ENCODE data around the gene ELMO2. TPM values are rescaled to one million over a fixed set of nuclear protein-coding genes. Genes with fewer than 3 reads are reported as not detected.

The ELMO2 gene
- total RNA-seq, 4 donors from 2014 or later, result 46.7 to 62.4 (median 55.1) TPM

DNA sequence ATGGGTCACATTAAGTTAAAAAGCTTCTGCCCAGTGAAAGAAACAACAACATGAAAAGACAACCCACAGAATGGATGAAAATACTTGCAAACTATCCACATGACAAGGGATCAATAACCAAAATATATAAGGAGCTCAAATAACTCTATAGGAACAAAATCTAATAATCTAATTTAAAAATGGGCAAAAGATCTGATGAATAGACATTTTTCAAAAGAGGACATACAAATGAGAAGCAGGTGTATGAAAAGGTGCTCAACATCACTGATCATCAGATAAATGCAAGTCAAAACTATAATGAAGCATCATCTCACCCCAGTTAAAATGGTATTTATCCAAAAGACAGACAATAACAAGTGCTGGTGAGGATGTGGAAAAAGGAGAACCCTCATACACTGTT is 21.0 kb upstream of the ELMO2 start:
- TF ChIP-seq POLR2AphosphoS5 (IDR thresholded peaks at IDR 0.05), result no peak
- TF ChIP-seq, protein P1, sequence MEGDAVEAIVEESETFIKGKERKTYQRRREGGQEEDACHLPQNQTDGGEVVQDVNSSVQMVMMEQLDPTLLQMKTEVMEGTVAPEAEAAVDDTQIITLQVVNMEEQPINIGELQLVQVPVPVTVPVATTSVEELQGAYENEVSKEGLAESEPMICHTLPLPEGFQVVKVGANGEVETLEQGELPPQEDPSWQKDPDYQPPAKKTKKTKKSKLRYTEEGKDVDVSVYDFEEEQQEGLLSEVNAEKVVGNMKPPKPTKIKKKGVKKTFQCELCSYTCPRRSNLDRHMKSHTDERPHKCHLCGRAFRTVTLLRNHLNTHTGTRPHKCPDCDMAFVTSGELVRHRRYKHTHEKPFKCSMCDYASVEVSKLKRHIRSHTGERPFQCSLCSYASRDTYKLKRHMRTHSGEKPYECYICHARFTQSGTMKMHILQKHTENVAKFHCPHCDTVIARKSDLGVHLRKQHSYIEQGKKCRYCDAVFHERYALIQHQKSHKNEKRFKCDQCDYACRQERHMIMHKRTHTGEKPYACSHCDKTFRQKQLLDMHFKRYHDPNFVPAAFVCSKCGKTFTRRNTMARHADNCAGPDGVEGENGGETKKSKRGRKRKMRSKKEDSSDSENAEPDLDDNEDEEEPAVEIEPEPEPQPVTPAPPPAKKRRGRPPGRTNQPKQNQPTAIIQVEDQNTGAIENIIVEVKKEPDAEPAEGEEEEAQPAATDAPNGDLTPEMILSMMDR (IDR thresholded peaks at IDR 0.05), result no peak
- no peak for TF ChIP-seq POLR2A (IDR thresholded peaks at IDR 0.05)
- TF ChIP-seq EP300 (IDR thresholded peaks at IDR 0.05), result no peak
- H3K27me3 ChIP-seq, result peaks cover 36% of the 10 kb centered on the region

DNA sequence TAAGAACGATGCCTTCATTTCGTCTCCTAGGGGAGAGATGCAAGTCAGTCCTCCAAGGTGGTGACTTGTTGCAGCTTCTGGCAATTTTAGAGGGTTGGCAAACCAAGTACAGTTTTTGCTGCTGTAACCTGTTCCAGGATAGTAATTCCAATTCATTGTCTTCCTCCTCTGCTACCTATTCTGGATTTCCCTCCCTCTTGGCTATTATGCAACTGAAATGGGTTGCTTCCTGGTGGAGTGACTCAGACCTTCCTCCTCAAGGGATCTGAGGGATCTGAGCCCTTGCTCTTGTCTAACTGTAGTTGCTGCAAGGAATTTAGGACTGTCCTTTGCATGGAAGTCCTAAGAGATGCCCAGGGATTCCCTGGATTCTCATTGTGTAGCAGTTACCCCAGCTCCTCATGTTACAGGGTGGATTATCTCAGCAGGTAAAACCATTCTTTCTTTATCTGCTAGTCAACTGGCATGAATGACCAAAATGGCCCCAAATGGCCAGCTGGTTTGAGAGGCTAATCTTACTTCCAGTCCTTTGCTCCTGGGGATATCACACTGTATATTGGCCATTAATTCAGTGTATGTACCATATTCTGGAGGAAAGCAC is 17.6 kb upstream of the ELMO2 start:
- Histone ChIP-seq H3K4me3 (no peak overlapping the region), H3K27ac (no peak overlapping the region), H3K4me1 (no peaks in the 10 kb centered on the region), H3K27me3 (peaks cover 15% of the 10 kb centered on the region), H3K36me3 (no peaks in the 10 kb centered on the region), H3K9me3 (no peaks in the 10 kb centered on the region)
- no peak for TF ChIP-seq POLR2AphosphoS5 (IDR thresholded peaks at IDR 0.05)
- no peak for TF ChIP-seq EP300 (IDR thresholded peaks at IDR 0.05)
- TF ChIP-seq, protein P1 (IDR thresholded peaks at IDR 0.05), result no peak
- no peak for TF ChIP-seq POLR2A (IDR thresholded peaks at IDR 0.05)
- 82% methylated on average over 2 of the region's 2 CpGs for WGBS
- DNase-seq (ENCODE audit: low spot score in 2 of 2), result no peak

More for the DNA sequence above, 21.0 kb upstream of the ELMO2 start:
- H3K27ac ChIP-seq, result no peak overlapping the region
- no peaks in the 10 kb centered on the region for H3K4me1 ChIP-seq
- H3K9me3 ChIP-seq, result no peaks in the 10 kb centered on the region
- H3K4me3 ChIP-seq, result no peak overlapping the region
- no peak for DNase-seq (ENCODE audit: low spot score in 2 of 2)
- H3K36me3 ChIP-seq, result no peaks in the 10 kb centered on the region

GRCh38 chr20:46423342-46423741 is 16.9 kb upstream of the ELMO2 start:
- Histone ChIP-seq H3K27ac (no peak overlapping the region), H3K36me3 (no peaks in the 10 kb centered on the region), H3K4me3 (no peak overlapping the region), H3K9me3 (no peaks in the 10 kb centered on the region), H3K27me3 (peaks cover 10% of the 10 kb centered on the region), H3K4me1 (no peaks in the 10 kb centered on the region)
- no peak for TF ChIP-seq EP300 (IDR thresholded peaks at IDR 0.05)
- TF ChIP-seq POLR2A (IDR thresholded peaks at IDR 0.05), result no peak
- no peak for TF ChIP-seq POLR2AphosphoS5 (IDR thresholded peaks at IDR 0.05)
- TF ChIP-seq, protein P1 (IDR thresholded peaks at IDR 0.05), result no peak
- WGBS, result 37% methylated on average over 3 of the region's 3 CpGs
- no peak for DNase-seq (ENCODE audit: low spot score in 2 of 2)

DNA sequence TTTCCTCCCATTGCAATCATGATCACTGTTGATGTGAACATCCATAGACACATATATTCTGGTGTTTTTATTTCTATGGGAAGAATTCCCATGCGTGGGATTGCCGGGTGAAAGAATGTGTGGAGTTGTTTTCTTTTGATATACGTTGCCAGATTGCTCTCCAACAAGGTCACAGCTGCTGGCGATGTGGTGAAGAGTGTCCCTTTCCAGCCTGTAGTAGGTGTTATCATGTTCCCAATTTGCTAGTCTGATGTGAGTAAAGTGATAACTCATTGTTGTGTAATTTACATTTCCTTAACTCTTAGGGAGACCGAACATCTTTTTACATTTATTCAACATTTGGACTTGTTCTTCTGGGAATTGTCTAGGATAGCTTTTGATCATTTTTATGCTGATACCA is 14.5 kb upstream of the ELMO2 start:
- Histone ChIP-seq H3K36me3 (no peaks in the 10 kb centered on the region), H3K27me3 (peaks cover 2% of the 10 kb centered on the region), H3K4me1 (no peaks in the 10 kb centered on the region), H3K4me3 (no peak overlapping the region), H3K27ac (no peak overlapping the region), H3K9me3 (no peaks in the 10 kb centered on the region)
- 44% methylated on average over 5 of the region's 5 CpGs for WGBS
- TF ChIP-seq, protein P1 (IDR thresholded peaks at IDR 0.05), result no peak
- TF ChIP-seq EP300 (IDR thresholded peaks at IDR 0.05) (no peak), POLR2A (IDR thresholded peaks at IDR 0.05) (no peak), POLR2AphosphoS5 (IDR thresholded peaks at IDR 0.05) (no peak)
- DNase-seq (ENCODE audit: low spot score in 2 of 2), result no peak

GRCh38 chr20:46419882-46420281 is 13.5 kb upstream of the ELMO2 start:
- WGBS, result 76% methylated on average over 1 of the region's 1 CpG
- no peak for TF ChIP-seq EP300 (IDR thresholded peaks at IDR 0.05)
- no peak for TF ChIP-seq POLR2A (IDR thresholded peaks at IDR 0.05)
- no peak for TF ChIP-seq POLR2AphosphoS5 (IDR thresholded peaks at IDR 0.05)
- TF ChIP-seq, protein P1 (IDR thresholded peaks at IDR 0.05), result no peak
- Histone ChIP-seq H3K9me3 (no peaks in the 10 kb centered on the region), H3K4me1 (no peaks in the 10 kb centered on the region), H3K27me3 (no peaks in the 10 kb centered on the region), H3K36me3 (no peaks in the 10 kb centered on the region), H3K27ac (no peak overlapping the region), H3K4me3 (no peak overlapping the region)
- no peak for DNase-seq (ENCODE audit: low spot score in 2 of 2)
